GM18499 (cell line): ENCODE data around the gene MED13L.
"Not testable (repeated sequence)": the region's sequence is repeated elsewhere in the genome, so short reads cannot be mapped to it uniquely, and the experiment has no call there.

ENCODE experiments used
- ATAC-seq: cut with Tn5 transposase; IDR thresholded peaks from one replicate; pipeline ENCODE4 v1.9.1; 2021; ENCODE audit warnings: moderate number of reproducible peaks; ENCODE audit not compliant: insufficient read depth, unreplicated experiment

The MED13L gene

GRCh38 chr12:116138364-116138763 lies 139.1 kb downstream of the MED13L start:
- ATAC-seq = no peak

- no peak for ATAC-seq
Observed at GRCh38 chr12:116137318-116137717, 140.2 kb downstream of the MED13L start.

- no peak for ATAC-seq
Observed at GRCh38 chr12:116136340-116136739, 141.2 kb downstream of the MED13L start.

- no peak for ATAC-seq
Observed at GRCh38 chr12:116135209-116135930, 142.1 kb downstream of the MED13L start.

- ATAC-seq = no peak
Observed at GRCh38 chr12:116133636-116134214, 143.8 kb downstream of the MED13L start.

- no peak for ATAC-seq
Observed at GRCh38 chr12:116133149-116133548, 144.3 kb downstream of the MED13L start.

GRCh38 chr12:116131987-116132386 lies 145.5 kb downstream of the MED13L start:
- not testable (repeated sequence) for ATAC-seq

GRCh38 chr12:116131176-116131575 lies 146.3 kb downstream of the MED13L start:
- ATAC-seq = no peak

- ATAC-seq = no peak
Observed at GRCh38 chr12:116130431-116130830, 147.1 kb downstream of the MED13L start.

GRCh38 chr12:116128779-116129178 lies 148.7 kb downstream of the MED13L start:
- ATAC-seq = no peak

- no peak for ATAC-seq
Observed at GRCh38 chr12:116127859-116128258, 149.6 kb downstream of the MED13L start.

- ATAC-seq = no peak
Observed at GRCh38 chr12:116126610-116127009, 150.9 kb downstream of the MED13L start.

- no peak for ATAC-seq
Observed at GRCh38 chr12:116125956-116126566, 151.4 kb downstream of the MED13L start.

GRCh38 chr12:116125084-116125483 lies 152.4 kb downstream of the MED13L start:
- no peak for ATAC-seq

- peak; percentile 83 for ATAC-seq
Observed at GRCh38 chr12:116123451-116124258, 153.8 kb downstream of the MED13L start.

- no peak for ATAC-seq
Observed at GRCh38 chr12:116122628-116123027, 154.9 kb downstream of the MED13L start.

- no peak for ATAC-seq
Observed at GRCh38 chr12:116121453-116121871, 156.0 kb downstream of the MED13L start.

- ATAC-seq = no peak
Observed at GRCh38 chr12:116116650-116117424, 160.7 kb downstream of the MED13L start.

- ATAC-seq = no peak
Observed at GRCh38 chr12:116113398-116114130, 163.9 kb downstream of the MED13L start.
